ENCODE measurements around the gene SOX4.

The SOX4 gene

DNA sequence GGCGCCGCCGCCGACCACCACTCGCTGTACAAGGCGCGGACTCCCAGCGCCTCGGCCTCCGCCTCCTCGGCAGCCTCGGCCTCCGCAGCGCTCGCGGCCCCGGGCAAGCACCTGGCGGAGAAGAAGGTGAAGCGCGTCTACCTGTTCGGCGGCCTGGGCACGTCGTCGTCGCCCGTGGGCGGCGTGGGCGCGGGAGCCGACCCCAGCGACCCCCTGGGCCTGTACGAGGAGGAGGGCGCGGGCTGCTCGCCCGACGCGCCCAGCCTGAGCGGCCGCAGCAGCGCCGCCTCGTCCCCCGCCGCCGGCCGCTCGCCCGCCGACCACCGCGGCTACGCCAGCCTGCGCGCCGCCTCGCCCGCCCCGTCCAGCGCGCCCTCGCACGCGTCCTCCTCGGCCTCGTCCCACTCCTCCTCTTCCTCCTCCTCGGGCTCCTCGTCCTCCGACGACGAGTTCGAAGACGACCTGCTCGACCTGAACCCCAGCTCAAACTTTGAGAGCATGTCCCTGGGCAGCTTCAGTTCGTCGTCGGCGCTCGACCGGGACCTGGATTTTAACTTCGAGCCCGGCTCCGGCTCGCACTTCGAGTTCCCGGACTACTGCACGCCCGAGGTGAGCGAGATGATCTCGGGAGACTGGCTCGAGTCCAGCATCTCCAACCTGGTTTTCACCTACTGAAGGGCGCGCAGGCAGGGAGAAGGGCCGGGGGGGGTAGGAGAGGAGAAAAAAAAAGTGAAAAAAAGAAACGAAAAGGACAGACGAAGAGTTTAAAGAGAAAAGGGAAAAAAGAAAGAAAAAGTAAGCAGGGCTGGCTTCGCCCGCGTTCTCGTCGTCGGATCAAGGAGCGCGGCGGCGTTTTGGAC, 2.0 kb downstream of the SOX4 start:
- Histone ChIP-seq H3K36me3 (peaks cover 49% of the 10 kb centered on the region), H3K27me3 (ENCODE audit: insufficient read depth, low read depth, severe bottlenecking) (no peaks in the 10 kb centered on the region), H3K4me3 (ENCODE audit: low read depth, low read length) (peak overlapping the region; percentile 85), H3K9me3 (ENCODE audit: severe bottlenecking) (no peaks in the 10 kb centered on the region), H3K27ac (peak overlapping the region; percentile 78)
- peak; percentile 57 for DNase-seq
- TF ChIP-seq, protein P1, sequence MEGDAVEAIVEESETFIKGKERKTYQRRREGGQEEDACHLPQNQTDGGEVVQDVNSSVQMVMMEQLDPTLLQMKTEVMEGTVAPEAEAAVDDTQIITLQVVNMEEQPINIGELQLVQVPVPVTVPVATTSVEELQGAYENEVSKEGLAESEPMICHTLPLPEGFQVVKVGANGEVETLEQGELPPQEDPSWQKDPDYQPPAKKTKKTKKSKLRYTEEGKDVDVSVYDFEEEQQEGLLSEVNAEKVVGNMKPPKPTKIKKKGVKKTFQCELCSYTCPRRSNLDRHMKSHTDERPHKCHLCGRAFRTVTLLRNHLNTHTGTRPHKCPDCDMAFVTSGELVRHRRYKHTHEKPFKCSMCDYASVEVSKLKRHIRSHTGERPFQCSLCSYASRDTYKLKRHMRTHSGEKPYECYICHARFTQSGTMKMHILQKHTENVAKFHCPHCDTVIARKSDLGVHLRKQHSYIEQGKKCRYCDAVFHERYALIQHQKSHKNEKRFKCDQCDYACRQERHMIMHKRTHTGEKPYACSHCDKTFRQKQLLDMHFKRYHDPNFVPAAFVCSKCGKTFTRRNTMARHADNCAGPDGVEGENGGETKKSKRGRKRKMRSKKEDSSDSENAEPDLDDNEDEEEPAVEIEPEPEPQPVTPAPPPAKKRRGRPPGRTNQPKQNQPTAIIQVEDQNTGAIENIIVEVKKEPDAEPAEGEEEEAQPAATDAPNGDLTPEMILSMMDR (IDR thresholded peaks at IDR 0.05; ENCODE audit: low read depth, low read length) = peak; percentile 39

- H3K9me3 ChIP-seq (ENCODE audit: severe bottlenecking) = no peaks in the 10 kb centered on the region
- H3K27me3 ChIP-seq (ENCODE audit: insufficient read depth, low read depth, severe bottlenecking) = no peaks in the 10 kb centered on the region
- TF ChIP-seq, protein P1 (IDR thresholded peaks at IDR 0.05; ENCODE audit: low read depth, low read length) = no peak
- H3K4me3 ChIP-seq (ENCODE audit: low read depth, low read length) = peak overlapping the region; percentile 85
- peaks cover 49% of the 10 kb centered on the region for H3K36me3 ChIP-seq
- peak; percentile 84 for DNase-seq
- peak overlapping the region; percentile 78 for H3K27ac ChIP-seq
Observed at GRCh38 chr6:21596145-21596948, 2.8 kb downstream of the SOX4 start.

- no peaks in the 10 kb centered on the region for H3K27me3 ChIP-seq (ENCODE audit: insufficient read depth, low read depth, severe bottlenecking)
- H3K9me3 ChIP-seq (ENCODE audit: severe bottlenecking) = no peaks in the 10 kb centered on the region
- H3K4me3 ChIP-seq (ENCODE audit: low read depth, low read length) = peak overlapping the region; percentile 85
- H3K36me3 ChIP-seq = peaks cover 49% of the 10 kb centered on the region
- H3K27ac ChIP-seq = peak overlapping the region; percentile 78
- no peak for DNase-seq
- TF ChIP-seq, protein P1 (IDR thresholded peaks at IDR 0.05; ENCODE audit: low read depth, low read length) = no peak
Observed at GRCh38 chr6:21596949-21597682, 3.6 kb downstream of the SOX4 start.

GRCh38 chr6:21597801-21598673, 4.5 kb downstream of the SOX4 start:
- TF ChIP-seq, protein P1 (IDR thresholded peaks at IDR 0.05; ENCODE audit: low read depth, low read length) = no peak
- peaks cover 49% of the 10 kb centered on the region for H3K36me3 ChIP-seq
- DNase-seq = no peak
- H3K27ac ChIP-seq = no peak overlapping the region
- no peaks in the 10 kb centered on the region for H3K9me3 ChIP-seq (ENCODE audit: severe bottlenecking)
- H3K27me3 ChIP-seq (ENCODE audit: insufficient read depth, low read depth, severe bottlenecking) = no peaks in the 10 kb centered on the region
- H3K4me3 ChIP-seq (ENCODE audit: low read depth, low read length) = peak overlapping the region; percentile 85

- H3K9me3 ChIP-seq (ENCODE audit: severe bottlenecking) = no peaks in the 10 kb centered on the region
- TF ChIP-seq, protein P1 (IDR thresholded peaks at IDR 0.05; ENCODE audit: low read depth, low read length) = no peak
- no peak overlapping the region for H3K4me3 ChIP-seq (ENCODE audit: low read depth, low read length)
- no peak for DNase-seq
- H3K27ac ChIP-seq = no peak overlapping the region
- H3K27me3 ChIP-seq (ENCODE audit: insufficient read depth, low read depth, severe bottlenecking) = no peaks in the 10 kb centered on the region
- peaks cover 49% of the 10 kb centered on the region for H3K36me3 ChIP-seq
Observed at GRCh38 chr6:21598674-21599023, 5.1 kb downstream of the SOX4 start.
